ENCODE data around the gene TECPR2. TPM values are rescaled to one million over a fixed set of nuclear protein-coding genes. Genes with fewer than 3 reads are reported as not detected.
"Not testable (repeated sequence)": the region's sequence is repeated elsewhere in the genome, so short reads cannot be mapped to it uniquely, and the experiment has no call there.

TECPR2 gene
- total RNA-seq, 2 experiments from 2014 or later, result 5.6 to 6.9 TPM

GRCh38 chr14:102541029-102541491, 178.3 kb downstream of the TECPR2 start:
- POLR2A ChIA-PET; ATAC-seq; H3K9me3 Mint-ChIP-seq (ENCODE audit: low read depth); H3K27ac Mint-ChIP-seq; H3K4me1 Mint-ChIP-seq; DNase-seq; H3K4me3 Mint-ChIP-seq; H3K36me3 Mint-ChIP-seq (ENCODE audit: low read depth); intact Hi-C loops (cut with DNase I, micrococcal nuclease): not testable (repeated sequence)
- CTCF ChIA-PET, result interaction anchor here (0.6 kb wide), 1 partner anchor 183 kb away, joined by 3 read pairs; no protein-coding TSS in a partner anchor
- H3K27me3 Mint-ChIP-seq, result peaks cover 15% of the 10 kb centered on the region

- ATAC-seq, result no peak
- Mint-ChIP-seq H3K9me3 (ENCODE audit: low read depth) (no peaks in the 10 kb centered on the region), H3K27me3 (peaks cover 16% of the 10 kb centered on the region), H3K4me1 (peaks cover 3% of the 10 kb centered on the region), H3K4me3 (no peak overlapping the region), H3K36me3 (ENCODE audit: low read depth) (no peaks in the 10 kb centered on the region), H3K27ac (no peak overlapping the region)
- intact Hi-C loops (cut with DNase I, micrococcal nuclease), result no loop called here
- no peak for DNase-seq
- ChIA-PET POLR2A (no interaction called here), CTCF (interaction anchor here (0.6 to 0.7 kb wide), 2 partner anchors 18 to 182 kb away, joined by 3 to 6 read pairs; no protein-coding TSS in a partner anchor)
Observed at GRCh38 chr14:102541771-102542170, 179.0 kb downstream of the TECPR2 start.

GRCh38 chr14:102544046-102544746, 181.5 kb downstream of the TECPR2 start:
- Mint-ChIP-seq H3K4me3 (peak overlapping the region; percentile 17), H3K36me3 (ENCODE audit: low read depth) (no peaks in the 10 kb centered on the region), H3K27me3 (peaks cover 27% of the 10 kb centered on the region), H3K27ac (no peak overlapping the region), H3K4me1 (peaks cover 3% of the 10 kb centered on the region), H3K9me3 (ENCODE audit: low read depth) (no peaks in the 10 kb centered on the region)
- ChIA-PET POLR2A (no interaction called here), CTCF (no interaction called here)
- intact Hi-C loops (cut with DNase I, micrococcal nuclease), result no loop called here
- no peak for DNase-seq
- no peak for ATAC-seq

- DNase-seq (peak; percentile 51), ATAC-seq (peak; percentile 70)
- Mint-ChIP-seq H3K27me3 (peaks cover 27% of the 10 kb centered on the region), H3K4me1 (peaks cover 3% of the 10 kb centered on the region), H3K4me3 (no peak overlapping the region), H3K36me3 (ENCODE audit: low read depth) (no peaks in the 10 kb centered on the region), H3K27ac (no peak overlapping the region), H3K9me3 (ENCODE audit: low read depth) (no peaks in the 10 kb centered on the region)
- intact Hi-C loops (cut with DNase I, micrococcal nuclease), result no loop called here
- POLR2A ChIA-PET, result no interaction called here
- CTCF ChIA-PET, result no interaction called here
Observed at GRCh38 chr14:102544747-102545460, 182.2 kb downstream of the TECPR2 start.

- intact Hi-C loops (cut with DNase I, micrococcal nuclease), result no loop called here
- H3K27ac Mint-ChIP-seq, result no peak overlapping the region
- peaks cover 3% of the 10 kb centered on the region for H3K4me1 Mint-ChIP-seq
- ChIA-PET CTCF (no interaction called here), POLR2A (no interaction called here)
- peaks cover 29% of the 10 kb centered on the region for H3K27me3 Mint-ChIP-seq
- H3K9me3 Mint-ChIP-seq (ENCODE audit: low read depth), result no peaks in the 10 kb centered on the region
- no peaks in the 10 kb centered on the region for H3K36me3 Mint-ChIP-seq (ENCODE audit: low read depth)
- no peak overlapping the region for H3K4me3 Mint-ChIP-seq
- ATAC-seq (no peak), DNase-seq (no peak)
Observed at GRCh38 chr14:102545461-102546265, 182.9 kb downstream of the TECPR2 start.

GRCh38 chr14:102548616-102549240, 186.0 kb downstream of the TECPR2 start:
- CTCF ChIA-PET, result interaction anchor here (0.5 to 1.6 kb wide), 2 partner anchors 25 to 29 kb away, joined by 3 to 9 read pairs; no protein-coding TSS in a partner anchor
- H3K36me3 Mint-ChIP-seq (ENCODE audit: low read depth), result no peaks in the 10 kb centered on the region
- intact Hi-C loops (cut with DNase I, micrococcal nuclease), result no loop called here

GRCh38 chr14:102550927-102551401, 188.2 kb downstream of the TECPR2 start:
- H3K27me3 Mint-ChIP-seq, result peaks cover 18% of the 10 kb centered on the region
- DNase-seq; H3K36me3 Mint-ChIP-seq (ENCODE audit: low read depth); ATAC-seq; H3K9me3 Mint-ChIP-seq (ENCODE audit: low read depth); intact Hi-C loops (cut with DNase I, micrococcal nuclease); H3K4me1 Mint-ChIP-seq; H3K4me3 Mint-ChIP-seq; CTCF ChIA-PET; H3K27ac Mint-ChIP-seq; POLR2A ChIA-PET: not testable (repeated sequence)

More at GRCh38 chr14:102548616-102549240, 186.0 kb downstream of the TECPR2 start:
- DNase-seq (no peak), ATAC-seq (no peak)
- Mint-ChIP-seq H3K27me3 (peaks cover 32% of the 10 kb centered on the region), H3K9me3 (ENCODE audit: low read depth) (no peaks in the 10 kb centered on the region), H3K4me1 (peaks cover 3% of the 10 kb centered on the region), H3K4me3 (no peak overlapping the region), H3K27ac (no peak overlapping the region)
- POLR2A ChIA-PET, result no interaction called here

Small RNA genes within 50 kb of the gene (microRNA-seq; reads per million reads assigned to microRNA genes)
- gene MIR4309 (ENCODE audit: borderline replicate concordance), result not detected

Other genes starting within 250 kb of the TECPR2 start
- 10 to 100 TPM; 18.2 to 24.8 TPM for gene WDR20, start 223.0 kb upstream of the TECPR2 start, total RNA-seq
- 1 to 10 TPM; 6.5 to 6.6 TPM for gene MOK, start 57.8 kb upstream of the TECPR2 start, total RNA-seq
- 10 to 100 TPM; 15.4 to 16.4 TPM for gene ZNF839, start 43.2 kb upstream of the TECPR2 start, total RNA-seq
- 10 to 100 TPM; 47.0 to 51.4 TPM for gene CINP, start 51 bp upstream of the TECPR2 start, total RNA-seq
- gene ANKRD9, start 146.8 kb downstream of the TECPR2 start, total RNA-seq, result 1 to 10 TPM; 4.8 to 9.3 TPM
- gene RCOR1, start 229.7 kb downstream of the TECPR2 start, total RNA-seq, result 10 to 100 TPM; 14.8 to 15.3 TPM